LoVo (cell line): ENCODE data around the gene VSIR.

ENCODE experiments used
- DNase-seq: peaks from one replicate; pipeline ENCODE4 v3.0.0-alpha.2; 2016; ENCODE audit warnings: low spot score

VSIR gene

DNA sequence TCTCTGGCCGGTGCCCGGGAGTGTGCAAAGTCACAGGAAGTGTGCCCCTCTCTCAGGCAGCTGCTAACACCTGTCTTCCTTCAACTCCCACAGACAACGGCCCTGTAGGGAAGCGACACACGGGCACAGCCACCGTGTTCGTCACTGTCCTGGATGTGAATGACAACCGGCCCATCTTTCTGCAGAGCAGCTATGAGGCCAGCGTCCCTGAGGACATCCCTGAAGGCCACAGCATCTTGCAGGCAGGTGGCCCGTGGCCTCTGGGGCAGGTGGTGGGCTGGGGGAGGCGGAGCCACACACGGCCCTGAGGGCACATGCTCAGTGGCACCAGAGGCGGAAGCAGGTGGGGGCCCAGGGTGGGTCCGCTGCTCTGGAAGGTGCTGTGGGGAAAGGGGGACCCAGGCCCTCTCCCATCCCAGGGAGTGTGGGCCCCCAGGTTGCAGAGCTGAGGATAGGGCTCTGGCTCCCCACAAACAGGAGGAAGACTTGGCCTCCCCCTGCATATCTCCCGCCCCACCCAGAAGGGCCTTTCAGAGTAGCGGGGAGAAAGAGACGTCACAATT lies 60.7 kb downstream of the VSIR start:
- DNase-seq = no peak

DNA sequence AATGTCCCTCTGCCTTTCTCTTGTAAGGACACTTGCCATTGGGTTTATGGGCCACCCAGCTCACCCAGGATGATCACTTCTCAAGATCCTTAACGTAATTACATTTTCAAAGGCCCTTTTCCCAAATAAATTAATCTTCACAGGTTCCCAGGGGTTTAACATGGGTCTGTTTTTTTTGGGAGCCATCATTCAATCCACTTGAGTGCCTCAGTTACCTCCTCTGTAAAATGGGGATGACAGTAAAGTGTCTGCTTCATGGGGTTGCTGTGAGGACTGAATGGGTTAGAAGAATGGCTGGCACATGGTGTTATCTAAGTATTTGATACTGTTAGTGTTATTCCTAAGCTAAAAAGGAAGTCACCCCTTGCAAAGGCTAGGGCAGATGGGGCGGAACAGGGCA lies 61.1 kb downstream of the VSIR start:
- DNase-seq = no peak

DNA sequence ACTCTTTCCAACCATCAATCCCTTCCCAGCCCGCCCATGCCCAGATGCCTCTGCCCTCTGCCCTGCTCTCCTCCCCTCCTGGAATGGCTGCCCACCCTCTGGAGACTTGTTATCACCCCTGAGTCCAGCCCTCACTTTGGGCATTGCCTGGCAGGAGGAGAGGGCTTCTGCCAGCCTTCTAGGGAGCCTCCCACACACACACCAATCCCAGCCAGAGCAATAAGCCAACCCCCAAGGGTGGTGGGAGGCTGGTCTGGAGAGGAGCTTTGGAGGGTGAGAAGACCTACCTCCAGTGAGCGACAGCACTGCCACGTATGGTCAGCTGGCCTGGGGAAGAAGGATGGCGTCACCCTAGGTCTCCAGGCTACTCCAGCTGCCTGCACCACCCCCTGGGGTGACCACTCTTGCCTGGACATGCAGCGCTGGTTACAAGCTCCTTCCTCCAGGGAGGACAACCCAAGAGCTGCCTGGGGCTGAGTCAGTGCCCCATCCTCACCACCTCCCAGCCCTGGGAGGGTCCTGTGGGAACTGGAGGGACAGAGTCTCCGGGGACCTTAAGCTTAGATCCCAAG lies 62.2 kb downstream of the VSIR start:
- no peak for DNase-seq

DNA sequence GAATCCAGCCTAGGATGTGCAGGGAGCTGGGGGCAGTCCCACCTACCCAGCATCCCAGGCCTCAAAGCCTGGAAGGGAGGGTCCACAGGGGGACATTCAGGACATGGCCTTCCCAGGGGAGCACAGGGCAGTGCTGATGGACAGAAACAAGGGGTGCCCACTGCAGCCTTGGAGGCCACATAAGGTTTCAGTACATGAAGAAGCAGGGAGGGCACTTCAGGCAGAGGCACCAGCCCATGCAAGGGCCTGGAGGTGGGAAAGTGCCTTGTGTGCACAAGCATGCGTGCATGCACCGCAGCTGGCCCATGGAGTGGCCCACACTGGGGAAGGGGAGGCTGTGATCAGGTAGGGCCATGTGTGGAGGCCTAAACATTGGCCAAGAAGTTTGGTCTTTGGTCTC lies 62.8 kb downstream of the VSIR start:
- DNase-seq = no peak

DNA sequence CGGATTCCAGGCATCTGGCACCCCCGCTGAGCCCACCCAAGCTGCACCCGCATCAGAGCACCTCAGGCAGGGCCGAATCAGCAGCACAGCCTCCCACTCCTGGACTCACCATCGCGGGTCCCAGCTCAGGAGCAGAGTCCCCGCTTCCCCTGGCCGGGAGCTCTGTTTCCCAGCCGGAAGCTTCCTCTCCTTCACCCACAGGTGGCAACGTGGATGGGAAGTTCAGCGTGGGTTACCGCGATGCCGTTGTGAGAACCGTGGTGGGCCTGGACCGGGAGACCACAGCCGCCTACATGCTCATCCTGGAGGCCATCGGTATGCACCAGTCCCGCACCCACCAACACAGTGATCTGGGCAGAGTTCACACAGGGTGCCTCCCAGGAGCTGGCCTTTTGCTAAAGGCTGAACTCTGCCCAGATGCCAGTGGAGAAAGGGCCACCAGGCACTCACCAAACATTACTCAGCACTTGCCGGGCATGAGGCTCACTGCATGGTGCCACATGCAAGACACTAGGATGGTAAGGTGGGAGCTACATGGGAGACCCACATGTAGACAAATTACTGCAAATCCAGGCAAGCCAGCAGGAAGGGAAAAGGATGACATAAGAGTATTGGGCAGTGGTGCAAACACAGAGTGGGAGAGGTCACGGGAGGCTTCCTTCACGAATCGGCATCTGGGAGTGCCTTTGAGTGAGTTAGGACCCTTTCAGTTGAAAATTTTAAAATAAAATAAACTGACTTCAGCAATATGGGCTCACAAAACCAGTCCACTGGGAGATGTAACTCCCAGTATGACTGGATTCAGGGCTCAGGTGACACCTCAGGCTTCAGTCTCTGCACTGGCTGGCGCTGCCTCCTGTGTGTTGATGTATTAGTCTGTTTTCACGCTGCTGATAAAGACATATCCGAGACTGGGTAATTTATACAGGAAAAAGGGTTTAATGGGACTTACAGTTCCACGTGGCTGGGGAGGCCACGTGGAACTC lies 64.1 kb downstream of the VSIR start:
- no peak for DNase-seq

DNA sequence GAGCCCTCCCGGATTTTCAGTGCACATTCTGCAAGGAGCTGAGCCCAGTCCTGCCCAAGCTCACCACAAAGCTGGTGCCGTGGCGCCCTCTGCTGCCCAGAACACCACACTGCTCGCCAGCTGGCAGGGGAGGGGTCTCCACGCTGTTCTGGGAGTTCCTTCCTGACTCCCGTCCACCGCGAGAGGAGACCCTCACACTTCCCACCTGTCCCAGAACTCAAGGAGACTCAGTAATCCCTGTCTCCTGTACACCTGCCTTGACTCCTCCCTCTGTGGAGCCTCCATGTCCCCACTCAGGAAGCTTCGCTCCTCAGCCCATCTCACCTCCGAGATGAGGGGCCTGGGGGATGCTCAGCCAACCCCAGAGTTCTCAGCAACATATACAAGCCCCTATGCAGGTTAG lies 65.0 kb downstream of the VSIR start:
- peak; percentile 7 for DNase-seq

DNA sequence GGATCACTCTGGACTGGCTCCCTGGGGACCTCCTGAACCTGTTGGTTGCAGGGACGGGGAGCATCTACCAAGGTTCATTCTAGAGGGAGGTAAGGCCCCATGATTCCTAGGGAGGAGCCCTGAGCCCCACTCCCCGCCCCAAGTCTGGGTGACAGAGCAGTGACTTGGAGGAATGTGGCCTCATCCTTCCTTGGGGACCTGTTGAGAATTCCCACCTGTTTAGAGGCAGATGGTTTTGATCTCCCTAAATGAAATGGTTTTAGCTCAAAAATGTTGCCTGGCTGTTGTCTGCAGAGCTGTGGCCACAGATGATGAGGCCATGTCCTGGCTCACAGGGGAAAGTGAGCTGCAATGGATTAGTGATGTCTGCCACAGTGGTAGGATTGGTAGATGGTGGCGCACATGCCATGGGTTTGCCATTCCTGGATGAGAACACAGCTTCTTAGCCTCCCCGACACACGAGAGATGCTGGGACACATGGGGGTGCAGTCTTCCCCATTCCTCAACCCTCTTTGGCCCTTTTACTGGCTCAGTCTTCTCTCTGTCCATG lies 66.0 kb downstream of the VSIR start:
- DNase-seq = no peak

DNA sequence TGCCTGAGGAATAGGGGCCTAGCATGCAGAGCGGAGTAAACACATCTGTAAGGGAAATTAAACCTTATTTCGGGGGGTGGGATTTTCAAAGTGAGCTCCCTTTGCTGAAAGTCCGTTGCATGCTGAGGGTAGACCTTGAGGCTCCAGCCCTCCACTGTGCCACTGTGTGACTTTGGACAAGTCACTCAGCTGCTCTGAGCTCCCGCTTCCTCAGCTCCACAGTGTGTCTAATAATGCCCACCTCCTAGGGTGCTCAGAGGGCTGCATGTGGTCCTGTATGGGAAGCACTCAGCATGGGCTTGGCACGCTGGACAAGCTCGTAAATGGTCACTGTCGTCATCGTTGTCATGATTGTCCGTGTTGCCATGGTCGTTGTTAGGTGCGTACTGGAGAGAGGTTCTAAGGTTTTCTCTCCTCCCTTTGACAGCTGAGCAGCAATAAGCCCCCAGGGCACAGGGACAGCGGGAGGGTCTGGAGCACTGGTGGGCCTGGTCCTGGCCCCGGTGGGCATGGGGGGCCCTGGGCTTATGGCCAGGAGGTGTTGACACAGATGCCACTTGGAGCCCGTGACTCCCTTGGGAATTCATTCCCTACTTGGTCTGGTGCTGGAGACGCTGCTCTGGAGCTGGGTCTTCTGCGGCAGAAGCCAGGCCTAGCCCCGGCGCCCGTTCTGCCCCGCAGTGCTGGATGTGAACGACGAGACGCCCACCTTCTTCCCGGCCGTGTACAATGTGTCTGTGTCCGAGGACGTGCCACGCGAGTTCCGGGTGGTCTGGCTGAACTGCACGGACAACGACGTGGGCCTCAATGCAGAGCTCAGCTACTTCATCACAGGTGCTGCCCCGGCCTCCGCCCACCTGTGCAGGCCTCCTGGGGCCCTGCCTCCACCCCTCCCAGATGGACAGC lies 66.9 kb downstream of the VSIR start:
- DNase-seq = no peak

DNA sequence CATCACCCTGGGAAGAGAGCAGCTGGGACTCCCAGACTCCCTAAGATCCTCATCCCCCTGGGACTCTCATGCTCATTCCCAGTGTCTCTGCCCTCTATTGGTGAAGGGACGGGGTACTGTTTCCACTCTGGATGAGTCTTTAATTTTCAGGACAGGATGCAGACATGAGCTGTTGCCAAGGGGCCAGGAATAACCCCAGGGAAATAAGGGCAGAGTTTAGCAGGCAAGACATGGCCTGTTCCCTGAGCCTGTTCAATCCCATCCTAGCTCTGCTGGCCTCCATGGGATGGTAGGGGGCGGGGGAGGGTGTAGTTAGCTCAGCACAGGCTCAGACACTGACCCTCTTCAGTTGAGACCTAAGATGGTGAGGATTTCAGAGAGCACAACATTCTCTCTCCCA lies 67.7 kb downstream of the VSIR start:
- DNase-seq = no peak

DNA sequence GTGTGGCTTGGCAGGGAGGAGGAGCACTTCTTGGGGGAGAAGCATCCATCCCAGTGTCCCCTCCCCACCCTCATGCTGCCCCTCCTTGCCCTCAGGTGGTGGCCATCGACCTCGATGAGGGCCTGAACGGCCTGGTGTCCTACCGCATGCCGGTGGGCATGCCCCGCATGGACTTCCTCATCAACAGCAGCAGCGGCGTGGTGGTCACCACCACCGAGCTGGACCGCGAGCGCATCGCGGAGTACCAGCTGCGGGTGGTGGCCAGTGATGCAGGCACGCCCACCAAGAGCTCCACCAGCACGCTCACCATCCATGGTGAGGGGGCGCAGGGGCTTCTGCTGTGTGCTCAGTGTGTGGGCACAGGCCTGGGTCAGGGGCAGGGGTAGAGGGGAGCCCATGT lies 68.5 kb downstream of the VSIR start:
- DNase-seq = no peak

DNA sequence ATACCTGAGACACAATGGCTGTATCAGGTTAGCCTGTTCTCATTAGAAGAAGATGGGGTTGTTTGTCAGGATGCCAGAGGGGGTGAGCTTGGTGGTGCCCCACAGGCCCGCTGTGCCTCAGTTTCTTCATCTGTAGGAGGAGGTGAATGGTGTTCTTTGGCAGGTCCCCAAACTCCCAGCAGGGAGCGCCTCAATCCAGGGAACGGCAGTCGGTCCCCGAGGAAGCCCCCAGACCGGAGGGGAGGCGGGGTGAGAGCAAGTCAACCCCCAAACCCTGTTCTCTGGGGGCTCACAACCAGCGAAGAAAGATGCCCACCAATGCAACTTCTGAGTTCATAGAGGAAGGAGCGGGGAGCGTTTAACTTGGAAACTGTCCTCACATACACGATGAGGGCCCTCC lies 69.7 kb downstream of the VSIR start:
- no peak for DNase-seq

DNA sequence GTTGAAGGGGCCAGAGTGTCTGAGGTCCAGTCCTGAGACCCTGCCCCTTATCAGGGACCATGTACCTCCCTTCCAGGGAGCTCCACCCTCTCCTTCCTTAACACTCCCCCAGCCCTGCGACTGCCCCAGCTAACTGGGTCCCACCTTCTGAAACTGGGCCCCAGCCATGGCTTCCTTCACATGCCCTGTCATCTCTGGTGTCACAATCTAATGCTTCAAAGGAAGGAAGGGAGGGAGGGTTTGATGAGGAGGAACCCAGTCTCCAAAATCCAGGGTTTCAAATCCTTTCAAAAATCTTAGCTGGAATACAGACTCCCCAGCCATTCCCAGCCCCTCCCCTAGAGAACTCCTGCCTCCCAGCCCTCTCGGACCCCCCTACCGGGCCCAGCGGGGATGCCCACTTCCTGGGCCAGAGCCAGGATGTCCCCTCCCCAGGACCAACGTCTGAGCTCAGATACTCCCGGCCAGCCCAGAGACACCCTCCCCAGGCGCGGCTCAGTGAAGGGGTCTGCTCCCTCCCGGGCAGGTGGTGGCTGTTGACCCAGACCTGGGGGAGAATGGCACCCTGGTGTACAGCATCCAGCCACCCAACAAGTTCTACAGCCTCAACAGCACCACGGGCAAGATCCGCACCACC lies 71.7 kb downstream of the VSIR start:
- DNase-seq = no peak

DNA sequence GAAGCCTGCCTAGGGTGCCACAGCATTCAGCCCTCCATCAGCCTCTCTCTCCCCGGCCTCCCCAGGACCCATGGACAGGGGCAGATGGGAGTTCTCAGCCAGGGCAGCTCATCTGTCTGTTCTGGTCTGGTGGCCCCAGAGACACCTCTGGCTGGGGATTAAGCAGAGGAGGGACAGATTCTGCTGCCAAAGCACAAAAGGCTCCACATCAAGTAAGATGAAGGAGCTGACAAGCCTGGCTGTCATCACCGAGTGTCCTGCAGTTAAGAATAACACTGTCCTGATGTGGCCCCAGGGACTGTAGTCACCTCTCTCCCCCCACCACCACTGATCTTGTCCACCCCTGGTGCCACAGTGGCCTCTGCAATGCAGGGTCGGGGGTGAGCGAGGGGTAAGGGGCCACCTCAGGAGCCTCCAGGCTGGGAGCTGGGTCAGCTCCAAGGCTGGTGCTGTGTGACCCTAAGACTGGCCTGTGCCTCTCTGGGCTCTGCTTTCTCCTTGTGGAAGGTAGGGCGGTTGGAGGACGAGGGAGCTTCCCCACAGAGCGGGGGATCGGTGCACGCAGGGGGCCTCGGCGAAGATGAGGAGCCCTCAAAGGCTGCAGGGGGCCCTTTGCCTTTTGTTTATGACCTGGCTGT lies 72.5 kb downstream of the VSIR start:
- DNase-seq = no peak

DNA sequence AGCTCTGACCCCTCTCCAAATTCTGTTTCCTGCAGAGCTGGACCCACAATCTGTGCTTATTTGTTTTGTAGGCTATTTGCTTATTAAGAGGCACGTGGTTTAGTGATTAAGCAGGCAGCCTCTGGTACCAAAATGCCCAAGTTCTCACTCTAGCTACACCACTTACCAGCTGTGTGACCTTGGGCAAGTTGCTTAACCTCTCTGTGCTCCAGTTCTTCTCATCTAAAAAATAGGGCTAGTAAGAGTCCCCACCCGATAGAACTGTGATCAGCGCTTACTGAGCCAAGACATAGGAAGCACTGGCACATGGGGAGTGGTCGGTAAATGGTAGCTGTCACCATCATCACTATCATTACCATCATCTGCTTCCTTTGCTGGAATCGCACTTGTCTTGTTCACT lies 74.6 kb downstream of the VSIR start:
- DNase-seq = no peak

DNA sequence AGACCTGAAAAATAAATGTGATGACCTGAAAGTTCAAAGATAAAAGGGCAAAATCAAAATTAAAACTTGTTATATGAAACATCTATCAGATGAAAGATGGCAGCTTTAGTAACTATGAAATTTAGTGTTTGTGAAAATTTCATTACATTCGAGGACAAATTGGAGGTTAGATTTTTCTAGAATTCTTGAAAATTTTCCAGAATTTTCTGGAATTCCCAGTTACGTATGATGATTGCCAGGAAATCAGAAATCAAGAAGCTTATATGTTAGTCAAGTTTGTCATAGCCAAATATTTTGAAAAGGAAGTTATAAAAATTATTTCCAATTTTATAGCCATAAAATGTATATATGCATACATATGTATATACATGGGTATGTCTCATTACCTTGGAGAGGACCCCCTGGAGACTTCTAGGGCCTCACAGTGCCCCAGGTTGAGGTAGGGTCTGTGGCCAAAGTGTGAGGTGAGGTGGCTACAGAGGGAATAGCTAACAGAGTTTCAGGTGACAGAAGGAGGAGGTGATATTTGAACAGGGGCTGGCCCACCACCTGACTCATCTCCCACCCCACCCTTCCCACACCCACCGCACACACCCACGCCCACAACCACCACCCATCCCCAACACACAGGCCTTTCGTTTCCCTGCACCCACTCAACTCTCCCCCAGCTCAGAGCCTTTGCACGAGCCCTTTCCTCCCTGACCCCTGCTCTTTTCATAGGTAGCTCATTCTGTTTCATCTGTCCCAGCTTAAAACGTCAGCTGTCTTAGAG lies 75.2 kb downstream of the VSIR start:
- no peak for DNase-seq
